GM20000 (cell line): ENCODE measurements around the gene UGT1A9.
"Not testable (repeated sequence)": the region's sequence is repeated elsewhere in the genome, so short reads cannot be mapped to it uniquely, and the experiment has no call there.

Source experiments
- DNase-seq: peaks from one replicate; pipeline ENCODE4 v3.0.0; 2012; ENCODE audit warnings: low spot score
- CTCF ChIP-seq: IDR thresholded peaks from 2 replicates; pipeline ENCODE4 v1.5.1; 2012; ENCODE audit warnings: mild to moderate bottlenecking, control low read depth; ENCODE audit errors: extremely low read depth, missing control alignments

UGT1A9 gene

GRCh38 chr2:233745073-233745755 lies 73.5 kb downstream of the UGT1A9 start:
- DNase-seq, result no peak
- no peak for TF ChIP-seq CTCF

GRCh38 chr2:233745838-233746237 lies 74.1 kb downstream of the UGT1A9 start:
- DNase-seq, result not testable (repeated sequence)

DNA sequence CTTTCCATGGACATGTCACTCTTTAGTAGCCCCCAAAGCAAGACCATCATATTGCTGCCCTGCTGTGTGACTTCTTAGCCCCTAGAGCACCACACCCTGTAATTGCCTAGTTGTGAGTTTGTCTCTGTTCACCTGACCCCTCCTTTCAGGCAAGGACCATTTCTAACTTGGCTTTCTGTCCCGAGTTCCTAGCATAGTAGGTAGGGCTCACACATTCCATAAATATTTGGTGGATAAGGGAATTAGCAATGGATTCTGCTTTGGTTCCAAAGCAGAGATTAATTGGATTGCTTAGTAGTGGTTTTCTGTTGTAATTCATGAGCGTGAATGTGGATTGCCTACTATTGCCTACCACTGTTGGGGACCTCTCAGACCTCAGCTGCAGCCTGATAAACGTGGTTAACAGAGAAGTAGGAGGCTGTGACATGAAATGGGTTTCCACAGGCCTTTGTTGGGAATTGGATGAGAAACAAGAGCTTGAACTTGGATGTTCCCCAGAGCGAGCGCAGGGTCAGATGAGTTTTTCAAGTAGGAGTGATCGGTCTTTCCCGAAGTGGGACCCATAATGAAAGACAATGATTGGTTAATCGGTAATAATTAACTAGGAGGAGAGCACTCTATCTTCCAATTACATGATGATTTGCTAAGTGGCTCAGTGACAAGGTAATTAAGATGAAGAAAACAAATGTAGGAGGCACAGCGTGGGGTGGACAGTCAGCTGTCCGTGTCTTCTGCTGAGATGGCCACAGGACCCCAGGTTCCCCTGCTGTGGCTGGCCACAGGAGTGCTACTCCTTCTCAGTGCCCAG lies 75.0 kb downstream of the UGT1A9 start:
- no peak for DNase-seq
- no peak for TF ChIP-seq CTCF

- DNase-seq, result no peak
- no peak for TF ChIP-seq CTCF
Measured at GRCh38 chr2:233747283-233747544, 75.5 kb downstream of the UGT1A9 start.

GRCh38 chr2:233750689-233751088 lies 79.0 kb downstream of the UGT1A9 start:
- DNase-seq, result not testable (repeated sequence)

- DNase-seq, result not testable (repeated sequence)
Measured at GRCh38 chr2:233751212-233752009, 79.7 kb downstream of the UGT1A9 start.

DNA sequence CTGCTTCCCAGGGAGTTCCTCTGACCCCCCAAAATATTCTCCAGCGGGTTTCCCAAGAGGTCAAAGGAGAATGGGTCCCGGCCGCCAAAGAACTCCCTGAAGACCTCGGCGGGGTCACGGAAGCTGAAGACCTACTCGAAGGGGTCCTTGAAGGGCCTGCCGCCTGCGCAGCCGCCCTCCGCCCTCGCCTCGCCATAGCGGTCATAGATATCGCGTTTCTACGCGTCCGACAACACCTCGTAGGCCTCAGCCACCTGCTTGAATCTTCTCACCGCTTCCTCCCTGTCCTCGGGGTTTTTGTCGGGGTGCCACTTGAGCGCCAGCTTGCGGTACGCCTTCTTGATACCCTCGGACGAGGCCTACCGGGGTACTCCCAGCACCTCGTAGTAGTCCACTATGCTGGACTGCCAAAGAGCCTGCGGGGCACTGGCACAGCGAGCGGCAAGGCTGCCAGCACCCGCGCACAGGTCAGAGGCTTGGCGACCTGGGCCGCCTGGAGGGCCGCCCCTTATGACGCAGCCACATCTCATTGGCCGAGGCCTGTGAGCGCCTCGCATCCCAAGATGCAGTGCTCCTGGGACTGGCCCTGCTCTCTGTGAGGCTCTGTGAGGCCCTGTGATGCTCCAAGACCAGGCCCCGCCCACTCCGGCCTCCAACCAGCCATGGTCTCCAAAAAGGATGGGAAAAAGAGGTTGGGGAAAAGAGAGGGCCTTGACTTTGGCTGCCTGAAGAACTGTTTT lies 83.3 kb downstream of the UGT1A9 start:
- DNase-seq, result no peak
- no peak for TF ChIP-seq CTCF

GRCh38 chr2:233756429-233757081 lies 84.9 kb downstream of the UGT1A9 start:
- no peak for DNase-seq
- no peak for TF ChIP-seq CTCF
